ENCODE data around the gene ZNF48. TPM values are rescaled to one million over a fixed set of nuclear protein-coding genes. Genes with fewer than 3 reads are reported as not detected.

Gene ZNF48
- total and polyA plus RNA-seq, 2 donors = 6.7 to 10.2 TPM

DNA sequence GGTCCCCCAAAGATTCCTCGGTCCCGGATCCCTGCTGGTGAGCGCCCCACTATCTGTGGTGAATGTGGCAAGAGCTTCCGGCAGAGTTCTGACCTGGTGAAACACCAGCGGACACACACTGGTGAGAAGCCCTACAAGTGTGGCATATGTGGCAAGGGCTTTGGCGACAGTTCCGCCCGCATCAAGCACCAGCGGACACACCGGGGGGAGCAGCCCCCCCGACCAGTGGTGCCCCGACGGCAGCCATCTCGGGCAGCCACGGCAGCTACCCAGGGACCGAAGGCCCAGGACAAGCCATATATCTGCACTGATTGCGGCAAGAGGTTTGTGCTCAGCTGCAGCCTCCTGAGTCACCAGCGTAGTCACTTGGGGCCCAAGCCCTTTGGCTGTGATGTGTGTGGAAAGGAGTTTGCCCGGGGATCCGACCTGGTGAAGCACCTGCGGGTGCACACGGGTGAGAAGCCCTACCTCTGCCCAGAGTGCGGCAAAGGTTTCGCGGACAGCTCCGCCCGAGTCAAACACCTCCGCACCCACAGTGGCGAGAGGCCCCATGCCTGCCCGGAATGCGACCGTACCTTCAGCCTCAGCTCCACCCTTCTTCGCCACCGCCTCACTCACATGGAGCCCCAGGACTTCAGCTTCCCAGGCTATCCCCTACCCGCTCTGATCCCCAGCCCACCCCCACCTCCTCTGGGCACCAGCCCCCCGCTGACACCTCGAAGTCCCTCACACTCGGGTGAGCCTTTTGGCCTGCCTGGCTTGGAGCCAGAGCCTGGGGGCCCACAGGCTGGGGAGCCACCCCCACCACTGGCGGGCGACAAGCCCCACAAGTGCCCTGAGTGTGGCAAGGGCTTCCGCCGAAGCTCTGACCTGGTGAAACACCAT, 2.8 kb downstream of the ZNF48 start:
- H3K4me3 ChIP-seq (ENCODE audit: low read depth, low read length) = no peak overlapping the region
- DNase-seq (ENCODE audit: extremely low spot score) = no peak
- no peaks in the 10 kb centered on the region for H3K4me1 ChIP-seq (ENCODE audit: insufficient read depth)
- no peak overlapping the region for H3K27ac ChIP-seq (ENCODE audit: low read depth)
- no peaks in the 10 kb centered on the region for H3K36me3 ChIP-seq (ENCODE audit: insufficient read depth)
- WGBS = 92% methylated on average over 42 of the region's 42 CpGs

DNA sequence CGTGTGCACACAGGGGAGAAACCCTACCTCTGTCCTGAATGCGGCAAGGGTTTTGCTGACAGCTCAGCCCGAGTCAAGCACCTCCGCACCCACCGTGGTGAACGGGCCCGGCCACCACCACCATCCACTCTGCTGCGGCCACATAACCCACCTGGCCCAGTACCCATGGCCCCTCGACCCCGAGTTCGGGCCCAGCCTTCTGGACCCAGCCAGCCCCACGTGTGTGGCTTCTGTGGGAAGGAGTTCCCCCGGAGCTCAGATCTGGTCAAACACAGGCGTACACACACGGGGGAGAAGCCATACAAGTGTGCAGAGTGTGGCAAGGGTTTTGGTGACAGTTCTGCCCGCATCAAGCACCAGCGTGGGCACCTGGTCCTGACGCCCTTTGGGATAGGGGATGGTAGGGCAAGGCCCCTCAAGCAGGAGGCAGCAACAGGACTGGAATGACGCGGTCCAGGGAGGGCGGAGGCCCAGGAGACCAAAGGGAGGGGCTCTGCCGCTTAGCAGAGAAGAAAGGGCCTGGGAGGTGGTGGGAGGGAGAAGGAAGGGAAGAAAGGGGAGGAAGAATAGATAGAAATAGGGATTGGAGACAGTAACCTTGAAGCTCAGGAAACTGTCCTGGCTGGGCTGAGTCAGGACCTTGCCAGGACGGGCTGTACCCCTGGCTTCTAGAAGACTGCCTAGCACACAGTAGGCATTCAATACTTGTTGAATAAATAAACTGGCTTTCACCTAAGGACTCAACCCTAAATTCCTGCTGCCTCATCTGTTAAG, 3.6 kb downstream of the ZNF48 start:
- H3K4me1 ChIP-seq (ENCODE audit: insufficient read depth) = no peaks in the 10 kb centered on the region

DNA sequence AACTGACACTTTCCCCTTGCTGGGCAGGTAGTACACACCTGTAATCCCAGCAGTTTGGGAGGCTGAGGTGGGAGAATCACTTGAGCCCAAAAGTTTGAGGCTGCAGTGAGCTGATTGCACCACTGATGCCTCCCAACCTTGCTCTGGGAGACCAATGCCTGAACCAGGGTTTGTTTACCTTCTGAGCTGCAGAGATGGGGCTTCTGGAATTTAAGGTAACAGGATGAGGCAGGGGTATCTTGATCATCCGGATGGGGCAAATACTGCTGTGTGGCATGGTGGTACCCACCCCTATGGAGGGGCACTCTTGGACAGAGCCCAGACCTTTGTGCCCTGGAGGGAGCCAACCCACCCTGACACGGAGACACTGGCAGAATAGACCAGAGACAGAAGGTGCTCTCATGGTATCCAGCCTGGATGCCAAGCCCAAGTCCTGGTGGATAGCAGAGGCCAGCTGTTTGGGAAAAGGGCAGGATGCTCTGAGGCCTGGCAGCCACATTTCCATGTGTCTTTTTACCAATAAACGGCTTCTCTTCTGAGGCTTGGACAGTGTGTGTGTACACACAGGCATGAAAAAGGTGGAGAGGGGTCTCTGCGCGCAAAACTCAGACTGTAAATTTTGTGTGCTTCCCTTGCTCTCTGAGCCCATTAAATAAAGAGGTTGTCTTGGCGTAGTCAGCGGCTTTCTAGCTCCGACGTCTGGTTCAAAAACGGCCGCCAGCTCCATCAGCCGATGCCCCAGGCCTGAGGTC, 4.4 kb downstream of the ZNF48 start:
- 10% methylated on average over 12 of the region's 12 CpGs for WGBS
- no peaks in the 10 kb centered on the region for H3K4me1 ChIP-seq (ENCODE audit: insufficient read depth)
- H3K4me3 ChIP-seq (ENCODE audit: low read depth, low read length) = peak overlapping the region; percentile 58

More for the DNA sequence above, 3.6 kb downstream of the ZNF48 start:
- H3K36me3 ChIP-seq (ENCODE audit: insufficient read depth) = no peaks in the 10 kb centered on the region
- H3K27ac ChIP-seq (ENCODE audit: low read depth) = no peak overlapping the region
- WGBS = 81% methylated on average over 23 of the region's 23 CpGs
- DNase-seq (ENCODE audit: extremely low spot score) = no peak
- H3K4me3 ChIP-seq (ENCODE audit: low read depth, low read length) = no peak overlapping the region

DNA sequence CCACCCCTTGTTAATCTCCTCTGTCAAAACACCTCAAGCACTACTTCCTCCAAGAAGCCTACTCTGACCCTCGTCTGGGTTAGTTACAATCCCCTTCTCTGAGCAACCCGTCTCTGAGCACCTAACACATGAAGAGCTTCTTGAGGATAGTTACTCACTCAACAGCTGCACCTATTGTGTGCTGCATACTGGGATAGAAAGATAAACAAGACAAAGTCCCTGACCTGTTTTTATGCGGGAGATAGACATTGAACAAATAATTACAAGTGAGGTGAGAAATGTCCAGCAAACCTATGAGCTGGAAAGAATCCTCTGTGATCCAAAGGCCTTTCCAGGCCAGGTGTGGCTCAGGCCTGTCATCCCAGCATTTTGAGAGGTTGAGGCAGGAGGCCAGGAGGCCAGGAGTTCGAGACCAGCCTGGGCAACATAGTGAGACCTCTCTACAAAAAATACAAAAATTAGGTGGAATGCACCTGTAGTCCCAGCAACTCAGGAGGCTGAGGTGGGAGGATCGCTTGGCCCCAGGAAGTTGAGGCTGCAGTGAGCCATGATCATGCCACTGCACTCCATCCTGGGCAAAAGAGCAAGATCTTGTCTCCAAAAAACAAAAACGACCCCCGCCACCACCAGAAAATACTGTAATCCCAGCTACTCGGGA, 6.7 kb downstream of the ZNF48 start:
- Histone ChIP-seq H3K27ac (ENCODE audit: low read depth) (no peak overlapping the region), H3K4me3 (ENCODE audit: low read depth, low read length) (no peak overlapping the region), H3K4me1 (ENCODE audit: insufficient read depth) (no peaks in the 10 kb centered on the region), H3K36me3 (ENCODE audit: insufficient read depth) (no peaks in the 10 kb centered on the region)
- WGBS = 75% methylated on average over 8 of the region's 8 CpGs
- no peak for DNase-seq (ENCODE audit: extremely low spot score)

More for the DNA sequence above, 4.4 kb downstream of the ZNF48 start:
- DNase-seq (ENCODE audit: extremely low spot score) = no peak
- no peaks in the 10 kb centered on the region for H3K36me3 ChIP-seq (ENCODE audit: insufficient read depth)
- peak overlapping the region; percentile 63 for H3K27ac ChIP-seq (ENCODE audit: low read depth)

DNA sequence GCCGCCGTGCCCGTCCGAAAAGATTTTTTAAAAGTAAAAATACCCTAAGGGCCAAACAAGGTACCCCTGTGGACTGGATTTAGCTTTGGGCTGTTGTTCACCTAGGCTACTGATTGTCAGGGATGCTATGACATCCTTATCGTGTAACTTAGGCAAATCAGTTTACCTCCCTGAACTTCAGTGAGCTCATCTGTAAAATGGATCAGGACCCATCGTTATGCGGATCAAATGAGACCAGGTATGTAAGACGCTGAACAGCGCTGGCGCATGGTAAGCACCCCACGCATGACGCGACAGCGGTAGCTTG, 11.5 kb downstream of the ZNF48 start:
- H3K27ac ChIP-seq (ENCODE audit: low read depth) = peak overlapping the region; percentile 38
- H3K4me3 ChIP-seq (ENCODE audit: low read depth, low read length) = peak overlapping the region; percentile 83
- 14% methylated on average over 14 of the region's 14 CpGs for WGBS
- DNase-seq (ENCODE audit: extremely low spot score) = no peak
- no peaks in the 10 kb centered on the region for H3K36me3 ChIP-seq (ENCODE audit: insufficient read depth)
- H3K4me1 ChIP-seq (ENCODE audit: insufficient read depth) = no peaks in the 10 kb centered on the region

DNA sequence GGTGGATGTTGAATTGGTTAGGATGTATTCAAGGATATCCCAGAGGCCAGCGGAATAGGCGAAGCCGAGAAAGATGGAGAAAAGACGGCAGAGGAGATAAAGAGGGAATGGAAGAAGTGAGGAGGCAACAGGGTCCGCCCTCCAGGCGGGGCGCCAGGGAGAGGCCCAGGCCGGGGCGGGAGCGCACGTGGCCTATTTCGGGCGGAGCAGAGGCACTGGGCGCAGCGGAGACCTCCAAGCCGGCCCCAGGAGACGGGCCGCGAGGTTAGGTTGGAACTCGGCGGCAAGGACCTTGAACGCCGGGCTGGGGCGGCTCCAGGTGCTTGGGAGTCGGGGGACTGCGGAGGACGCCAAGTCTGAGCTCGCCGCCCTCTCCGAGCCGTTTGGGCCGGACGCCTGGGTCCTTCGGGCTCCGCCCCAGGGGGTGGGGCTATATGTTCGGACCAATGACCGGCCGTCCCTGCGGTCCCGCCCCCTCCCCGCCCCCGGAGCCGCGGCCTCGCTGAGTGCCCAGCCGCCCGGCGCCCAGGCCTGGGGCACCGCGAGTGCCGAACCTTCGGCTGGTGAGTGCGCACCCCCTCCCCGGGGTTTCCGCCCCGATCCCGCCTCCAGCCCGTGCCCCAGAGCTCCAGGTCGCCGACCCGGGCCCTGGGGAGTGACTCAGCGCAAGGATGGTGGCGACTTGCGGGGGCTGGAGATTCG, 12.0 kb downstream of the ZNF48 start, which contains the start of gene ZNF771:
TSS of gene ZNF771 (plus strand) at position 505 of the 702 bp plus-strand sequence. CDS start 448 bp downstream, outside the sequence.
- H3K36me3 ChIP-seq (ENCODE audit: insufficient read depth) = no peaks in the 10 kb centered on the region
- peak within 1 kb of the TSS; percentile 71 for H3K27ac ChIP-seq (ENCODE audit: low read depth)
- H3K4me3 ChIP-seq (ENCODE audit: low read depth, low read length) = peak within 1 kb of the TSS; percentile 83
- DNase-seq (ENCODE audit: extremely low spot score) = no peak
- H3K4me1 ChIP-seq (ENCODE audit: insufficient read depth) = no peaks in the 10 kb centered on the region
- under 1% methylated on average over 65 of the region's 65 CpGs for WGBS

DNA sequence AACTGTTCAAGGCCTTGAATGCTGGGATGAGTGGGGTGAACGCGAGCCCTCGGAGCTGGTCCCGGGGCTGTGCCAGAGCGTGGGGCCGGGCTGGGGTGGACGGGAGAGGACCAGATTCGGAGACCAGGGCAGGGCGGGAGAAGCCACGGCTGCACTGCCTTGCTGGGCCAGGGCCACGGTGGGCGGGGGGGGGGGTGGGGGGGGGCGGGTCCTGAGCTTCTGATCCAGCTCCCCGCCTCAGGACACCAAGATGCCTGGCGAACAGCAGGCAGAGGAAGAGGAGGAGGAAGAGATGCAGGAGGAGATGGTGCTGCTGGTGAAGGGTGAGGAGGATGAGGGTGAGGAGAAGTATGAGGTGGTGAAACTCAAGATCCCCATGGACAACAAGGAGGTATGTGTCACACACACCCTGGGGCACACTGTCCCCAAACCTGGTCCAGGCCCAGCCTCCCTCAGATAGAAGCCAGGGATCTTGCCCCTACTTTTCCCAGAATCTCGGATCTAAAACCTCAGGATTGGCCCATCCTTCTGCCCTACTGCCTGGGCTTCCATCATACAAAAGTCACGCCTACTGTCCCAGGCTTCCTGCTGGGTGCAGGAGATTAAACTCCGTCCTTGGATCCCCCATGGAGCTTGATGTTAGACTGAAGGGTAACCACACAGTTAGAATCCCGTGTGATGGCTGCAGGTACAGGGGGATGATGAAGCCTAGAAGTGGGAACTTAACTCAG, 12.7 kb downstream of the ZNF48 start:
- Histone ChIP-seq H3K4me3 (ENCODE audit: low read depth, low read length) (peak overlapping the region; percentile 83), H3K36me3 (ENCODE audit: insufficient read depth) (no peaks in the 10 kb centered on the region), H3K27ac (ENCODE audit: low read depth) (peak overlapping the region; percentile 71), H3K4me1 (ENCODE audit: insufficient read depth) (no peaks in the 10 kb centered on the region)
- WGBS = 13% methylated on average over 16 of the region's 19 CpGs
- DNase-seq (ENCODE audit: extremely low spot score) = no peak

DNA sequence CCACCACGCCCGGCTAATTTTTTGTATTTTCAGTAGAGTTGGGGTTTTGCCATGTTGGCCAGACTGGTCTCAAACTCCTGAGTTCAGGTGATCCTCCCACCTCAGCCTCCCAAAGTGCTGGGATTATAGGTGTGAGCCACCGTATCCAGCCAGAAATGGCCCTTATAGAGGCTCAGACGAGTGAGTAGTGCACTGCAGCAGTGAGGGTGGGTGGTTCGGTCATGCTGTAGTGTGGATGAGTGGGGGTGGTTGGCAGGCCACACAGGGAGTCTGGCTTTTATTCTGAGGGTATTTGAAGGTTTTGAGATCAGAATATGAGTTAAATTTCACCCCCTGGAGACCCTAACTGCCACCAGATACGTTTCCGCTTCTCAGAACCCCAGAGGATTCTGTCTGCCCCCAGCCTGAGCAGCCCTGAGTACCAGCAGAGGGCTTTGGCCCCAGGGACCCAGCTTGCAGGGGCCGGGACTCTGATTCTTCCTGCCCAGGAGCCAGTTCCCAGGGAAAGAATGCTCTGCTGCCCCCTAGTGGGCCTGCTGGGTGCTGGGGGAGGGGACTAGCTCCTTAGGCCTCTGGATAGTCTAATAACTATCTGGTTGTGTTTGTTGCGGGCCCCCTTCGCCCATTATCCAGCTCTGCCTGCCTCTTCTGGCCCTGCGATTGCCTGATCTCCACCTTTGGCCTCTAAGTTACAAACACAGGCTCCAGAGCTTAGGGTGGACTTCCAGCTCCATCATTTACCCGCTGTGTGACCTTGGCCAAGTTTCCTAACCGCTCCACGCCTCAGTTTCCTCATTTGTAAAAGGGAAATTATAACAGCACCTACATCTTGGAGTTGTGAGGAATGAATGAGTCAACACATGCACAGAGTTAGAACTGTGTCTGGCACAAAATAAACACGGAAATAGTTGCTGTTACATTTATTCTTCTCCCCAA, 14.2 kb downstream of the ZNF48 start:
- Histone ChIP-seq H3K4me1 (ENCODE audit: insufficient read depth) (no peaks in the 10 kb centered on the region), H3K4me3 (ENCODE audit: low read depth, low read length) (no peak overlapping the region), H3K36me3 (ENCODE audit: insufficient read depth) (no peaks in the 10 kb centered on the region), H3K27ac (ENCODE audit: low read depth) (no peak overlapping the region)
- no peak for DNase-seq (ENCODE audit: extremely low spot score)
- 42% methylated on average over 15 of the region's 15 CpGs for WGBS

DNA sequence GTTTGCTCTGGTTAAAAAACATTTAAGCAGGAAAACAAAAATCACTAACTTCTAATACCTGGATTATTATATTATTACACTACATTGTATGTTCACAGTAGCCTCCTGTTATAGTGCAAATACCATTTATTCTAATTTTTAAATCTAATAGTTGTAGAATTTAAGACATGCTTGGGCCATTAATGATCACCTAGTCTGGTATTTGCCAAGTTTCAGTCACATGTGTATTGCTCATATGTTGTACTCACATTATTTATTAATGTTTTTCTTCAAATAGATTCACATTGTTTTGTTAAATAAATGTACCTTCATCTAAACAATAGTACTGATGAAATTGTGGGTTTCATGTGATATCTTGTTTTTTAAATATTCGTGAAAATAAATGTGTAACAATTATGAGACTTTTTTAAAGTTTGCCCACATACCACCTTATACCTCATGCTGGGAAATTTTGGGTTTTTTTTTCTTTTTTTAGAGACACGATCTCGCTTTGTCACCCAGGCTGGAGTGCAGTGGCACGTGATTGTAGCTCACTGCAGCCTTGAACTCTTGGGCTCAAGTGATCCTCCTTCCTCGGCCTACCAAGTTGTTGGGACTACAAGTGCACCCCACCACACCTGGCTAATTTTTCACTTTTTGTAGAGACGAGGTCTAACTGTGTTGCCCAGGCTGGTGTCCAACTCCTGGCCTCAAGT, 18.0 kb downstream of the ZNF48 start:
- no peak for DNase-seq (ENCODE audit: extremely low spot score)
- H3K27ac ChIP-seq (ENCODE audit: low read depth) = no peak overlapping the region
- H3K36me3 ChIP-seq (ENCODE audit: insufficient read depth) = no peaks in the 10 kb centered on the region
- 87% methylated on average over 6 of the region's 6 CpGs for WGBS
- no peaks in the 10 kb centered on the region for H3K4me1 ChIP-seq (ENCODE audit: insufficient read depth)
- H3K4me3 ChIP-seq (ENCODE audit: low read depth, low read length) = no peak overlapping the region

DNA sequence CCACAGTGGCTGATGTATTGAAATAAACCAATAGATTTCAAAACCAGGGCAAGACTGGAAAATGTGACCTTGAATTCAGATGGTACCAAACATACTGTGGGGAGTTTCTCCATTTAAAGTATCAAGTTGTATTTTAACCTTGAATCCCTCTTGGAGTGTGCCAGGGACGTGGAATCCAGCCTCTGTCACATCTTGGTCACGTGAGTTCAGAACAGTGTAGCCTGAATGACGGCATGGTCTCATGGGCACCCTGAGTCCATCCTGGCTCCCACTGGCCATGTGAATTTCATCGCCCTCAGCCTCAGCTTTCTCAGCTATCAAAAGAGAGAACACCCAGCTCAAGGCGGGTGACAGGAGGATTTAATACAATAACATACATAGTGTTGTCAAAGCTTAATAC, 18.9 kb downstream of the ZNF48 start:
- Histone ChIP-seq H3K4me3 (ENCODE audit: low read depth, low read length) (no peak overlapping the region), H3K36me3 (ENCODE audit: insufficient read depth) (no peaks in the 10 kb centered on the region), H3K27ac (ENCODE audit: low read depth) (no peak overlapping the region), H3K4me1 (ENCODE audit: insufficient read depth) (no peaks in the 10 kb centered on the region)
- WGBS = 87% methylated on average over 5 of the region's 5 CpGs
- no peak for DNase-seq (ENCODE audit: extremely low spot score)

DNA sequence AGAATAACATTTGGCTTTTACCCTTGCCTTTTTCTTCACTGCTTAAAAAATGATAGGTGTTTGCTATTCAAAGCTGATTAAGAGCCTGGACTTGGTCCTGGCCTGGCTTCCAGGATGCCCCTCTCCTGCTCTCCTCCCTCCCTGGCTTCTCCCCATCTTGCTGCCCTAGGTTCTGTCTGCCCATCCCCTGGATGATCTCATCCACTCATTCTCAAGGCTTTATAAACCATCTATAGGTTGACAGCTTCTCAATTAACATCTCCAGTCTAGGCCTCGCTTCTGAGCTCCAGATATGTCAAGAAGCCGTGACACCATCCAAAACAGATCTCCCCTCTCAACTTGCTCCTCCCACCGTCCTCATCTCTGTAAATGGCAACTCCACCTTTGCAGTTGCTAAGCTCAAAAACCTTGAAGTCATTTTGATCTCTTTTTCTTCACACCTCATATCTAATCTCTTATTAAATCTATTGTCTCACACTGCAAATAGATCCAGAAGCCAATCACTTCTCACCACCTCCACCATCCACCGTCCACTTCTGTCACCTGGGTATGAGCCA, 20.9 kb downstream of the ZNF48 start:
- Histone ChIP-seq H3K4me3 (ENCODE audit: low read depth, low read length) (no peak overlapping the region), H3K27ac (ENCODE audit: low read depth) (no peak overlapping the region), H3K4me1 (ENCODE audit: insufficient read depth) (no peaks in the 10 kb centered on the region), H3K36me3 (ENCODE audit: insufficient read depth) (no peaks in the 10 kb centered on the region)
- WGBS = 89% methylated on average over 4 of the region's 4 CpGs
- no peak for DNase-seq (ENCODE audit: extremely low spot score)
